Measurements from ENCODE around the gene C2CD3. TPM values are rescaled to one million over a fixed set of nuclear protein-coding genes. Genes with fewer than 3 reads are reported as not detected.

C2CD3 gene
- polyA plus RNA-seq, 3 donors from 2014 or later = 0.93 to 16.0 (median 5.1) TPM

Other genes with a start within 250 kb of the C2CD3 start
- not detected for gene DNAJB13, start 220.0 kb downstream of the C2CD3 start, polyA plus RNA-seq
- gene UCP2, start 188.2 kb downstream of the C2CD3 start, polyA plus RNA-seq = 1,000 to 10,000 TPM; 1,092 to 2,060 (median 1,799) TPM
- gene UCP3, start 161.9 kb downstream of the C2CD3 start, polyA plus RNA-seq = 1 to 10 TPM in 1 of 3 donors, under 1 TPM in 2; 0.41 to 1.3 (median 0.52) TPM
- gene PPME1, start 287 bp upstream of the C2CD3 start, polyA plus RNA-seq = 10 to 100 TPM in 2 of 3 donors, 1 to 10 TPM in 1; 8.3 to 14.9 (median 14.1) TPM
- not detected for gene P4HA3, start 140.6 kb upstream of the C2CD3 start, polyA plus RNA-seq
- 1 to 10 TPM; 2.7 to 4.7 (median 3.0) TPM for gene PGM2L1, start 227.4 kb upstream of the C2CD3 start, polyA plus RNA-seq